Activated T-cell treated with anti-CD3 and anti-CD28 coated beads, Interleukin-2, amount 50 U/mL, for 72 hours (primary cell): Measurements from ENCODE around the gene TTC21B. TPM values are rescaled to one million over a fixed set of nuclear protein-coding genes. Genes with fewer than 3 reads are reported as not detected.

ENCODE experiments used
- ATAC-seq, 2 donors: fragments of 150-1000 bp; cut with Tn5 transposase; replicated peaks in 1 of 2; 2 replicates each; pipeline ENCODE4 v1.10.0; 2021; ENCODE audit warnings: moderate library complexity in 2 of 2, mild to moderate bottlenecking in 1 of 2
- DNase-seq, 2 donors: peaks; one replicate each; pipeline ENCODE4 v3.0.0; 2021 to 2022; ENCODE audit warnings: mixed read lengths in 1 of 2
- H3K27ac Mint-ChIP-seq: one replicate; pipeline ENCODE4 v1.8.0; 2022; ENCODE audit warnings: mild to moderate bottlenecking, moderate library complexity, mixed read lengths
- H3K27me3 Mint-ChIP-seq: one replicate; pipeline ENCODE4 v1.8.0; 2022; ENCODE audit warnings: low read depth, mixed read lengths
- H3K36me3 Mint-ChIP-seq, 2 donors: one replicate each; pipeline ENCODE4 v1.8.0; 2022; ENCODE audit warnings: mixed read lengths in 2 of 2, mild to moderate bottlenecking in 1 of 2; ENCODE audit not compliant: insufficient read depth in 2 of 2
- H3K4me1 Mint-ChIP-seq: one replicate; pipeline ENCODE4 v1.8.0; 2022; ENCODE audit warnings: low read depth, mixed read lengths
- H3K4me3 Mint-ChIP-seq, 2 donors: one replicate each; pipeline ENCODE4 v1.8.0; 2022; ENCODE audit warnings: mild to moderate bottlenecking in 2 of 2, mixed read lengths in 2 of 2, moderate library complexity in 2 of 2
- H3K9me3 Mint-ChIP-seq, 2 donors: one replicate each; pipeline ENCODE4 v1.8.0; 2022; ENCODE audit warnings: mixed read lengths in 2 of 2
- total RNA-seq, 2 donors: library from RNA; stranded (reverse); gene quantifications; one replicate each; pipeline ENCODE4 v1.2.3, GENCODE V29; 2022

TTC21B gene
- total RNA-seq, 2 donors from 2014 or later: 24.9 to 26.8 TPM

DNA sequence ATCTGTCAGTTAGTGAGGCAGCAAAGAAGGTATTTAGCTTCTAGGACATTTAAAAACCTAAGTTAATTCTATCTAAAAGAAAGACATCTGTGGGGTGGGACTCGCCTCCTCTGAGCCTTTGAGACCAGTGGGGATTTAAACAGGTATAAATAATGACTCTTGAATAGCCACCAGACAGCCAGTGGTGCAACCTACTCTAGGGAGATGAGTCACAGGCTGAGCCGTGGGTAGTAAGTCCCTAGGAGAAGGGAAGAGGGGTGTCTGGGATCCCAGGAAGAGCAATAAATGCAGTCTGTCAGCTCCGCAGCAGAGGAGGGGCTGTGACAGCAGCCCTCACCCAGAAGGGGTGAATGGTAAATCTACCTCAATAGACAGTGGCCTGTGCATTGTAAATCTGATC, 116.5 kb downstream of the TTC21B start:
- DNase-seq (no peak), ATAC-seq (no peak)
- Mint-ChIP-seq H3K9me3 (no peaks in the 10 kb centered on the region), H3K4me1 (no peaks in the 10 kb centered on the region), H3K36me3 (no peaks in the 10 kb centered on the region), H3K4me3 (no peak overlapping the region), H3K27ac (no peak overlapping the region), H3K27me3 (no peaks in the 10 kb centered on the region)

DNA sequence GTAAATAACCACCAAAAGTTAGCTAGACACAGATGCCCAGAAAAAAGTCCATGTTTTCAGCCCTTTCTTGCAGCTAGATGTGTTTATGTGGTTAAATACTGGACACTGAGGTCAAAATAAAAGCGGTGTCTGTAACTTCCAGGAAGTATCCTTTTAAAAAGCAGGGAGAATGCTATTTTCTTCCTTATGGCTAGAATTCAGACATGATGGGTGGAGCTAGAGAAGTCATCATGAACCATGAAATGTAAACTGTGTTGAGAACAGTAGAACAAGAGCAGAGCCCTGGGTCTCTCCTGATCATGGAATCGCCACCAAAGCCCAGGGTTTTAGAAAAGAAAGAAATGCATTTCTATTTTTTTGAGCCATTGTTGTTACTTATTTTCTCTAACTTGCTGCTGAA, 118.2 kb downstream of the TTC21B start:
- H3K27me3 Mint-ChIP-seq: no peaks in the 10 kb centered on the region
- no peaks in the 10 kb centered on the region for H3K4me1 Mint-ChIP-seq
- no peaks in the 10 kb centered on the region for H3K9me3 Mint-ChIP-seq
- no peak overlapping the region for H3K27ac Mint-ChIP-seq
- no peak for DNase-seq
- H3K36me3 Mint-ChIP-seq: no peaks in the 10 kb centered on the region
- H3K4me3 Mint-ChIP-seq: no peak overlapping the region
- no peak for ATAC-seq

- DNase-seq (no peak), ATAC-seq (no peak)
- no peaks in the 10 kb centered on the region for H3K9me3 Mint-ChIP-seq
- no peaks in the 10 kb centered on the region for H3K36me3 Mint-ChIP-seq
- H3K4me3 Mint-ChIP-seq: no peak overlapping the region
- H3K27me3 Mint-ChIP-seq: no peaks in the 10 kb centered on the region
- no peaks in the 10 kb centered on the region for H3K4me1 Mint-ChIP-seq
- no peak overlapping the region for H3K27ac Mint-ChIP-seq
Observed at GRCh38 chr2:165833156-165833555, 120.4 kb downstream of the TTC21B start.

GRCh38 chr2:165827921-165828276, 125.7 kb downstream of the TTC21B start:
- no peaks in the 10 kb centered on the region for H3K36me3 Mint-ChIP-seq
- H3K9me3 Mint-ChIP-seq: no peaks in the 10 kb centered on the region
- H3K4me1 Mint-ChIP-seq: no peaks in the 10 kb centered on the region
- ATAC-seq: no peak
- peaks cover 25% of the 10 kb centered on the region for H3K27me3 Mint-ChIP-seq
- no peak overlapping the region for H3K4me3 Mint-ChIP-seq
- DNase-seq: no peak
- no peak overlapping the region for H3K27ac Mint-ChIP-seq

- ATAC-seq (no peak), DNase-seq (no peak)
- Mint-ChIP-seq H3K36me3 (no peaks in the 10 kb centered on the region), H3K27ac (no peak overlapping the region), H3K9me3 (no peaks in the 10 kb centered on the region), H3K4me1 (no peaks in the 10 kb centered on the region), H3K4me3 (no peak overlapping the region), H3K27me3 (peaks cover 25% of the 10 kb centered on the region)
Observed at GRCh38 chr2:165827016-165827920, 126.3 kb downstream of the TTC21B start.

GRCh38 chr2:165825041-165825440, 128.5 kb downstream of the TTC21B start:
- ATAC-seq (no peak), DNase-seq (no peak)
- no peaks in the 10 kb centered on the region for H3K4me1 Mint-ChIP-seq
- H3K36me3 Mint-ChIP-seq: no peaks in the 10 kb centered on the region
- H3K4me3 Mint-ChIP-seq: no peak overlapping the region
- peaks cover 25% of the 10 kb centered on the region for H3K27me3 Mint-ChIP-seq
- H3K27ac Mint-ChIP-seq: no peak overlapping the region
- no peaks in the 10 kb centered on the region for H3K9me3 Mint-ChIP-seq

Other genes with a start within 250 kb of the TTC21B start
- gene GALNT3, start 159.5 kb downstream of the TTC21B start, total RNA-seq: 10 to 100 TPM; 13.1 to 16.2 TPM
- not detected for gene SCN1A, start 174.2 kb upstream of the TTC21B start, total RNA-seq